ENCODE results near the gene POLR2E.

DNA sequence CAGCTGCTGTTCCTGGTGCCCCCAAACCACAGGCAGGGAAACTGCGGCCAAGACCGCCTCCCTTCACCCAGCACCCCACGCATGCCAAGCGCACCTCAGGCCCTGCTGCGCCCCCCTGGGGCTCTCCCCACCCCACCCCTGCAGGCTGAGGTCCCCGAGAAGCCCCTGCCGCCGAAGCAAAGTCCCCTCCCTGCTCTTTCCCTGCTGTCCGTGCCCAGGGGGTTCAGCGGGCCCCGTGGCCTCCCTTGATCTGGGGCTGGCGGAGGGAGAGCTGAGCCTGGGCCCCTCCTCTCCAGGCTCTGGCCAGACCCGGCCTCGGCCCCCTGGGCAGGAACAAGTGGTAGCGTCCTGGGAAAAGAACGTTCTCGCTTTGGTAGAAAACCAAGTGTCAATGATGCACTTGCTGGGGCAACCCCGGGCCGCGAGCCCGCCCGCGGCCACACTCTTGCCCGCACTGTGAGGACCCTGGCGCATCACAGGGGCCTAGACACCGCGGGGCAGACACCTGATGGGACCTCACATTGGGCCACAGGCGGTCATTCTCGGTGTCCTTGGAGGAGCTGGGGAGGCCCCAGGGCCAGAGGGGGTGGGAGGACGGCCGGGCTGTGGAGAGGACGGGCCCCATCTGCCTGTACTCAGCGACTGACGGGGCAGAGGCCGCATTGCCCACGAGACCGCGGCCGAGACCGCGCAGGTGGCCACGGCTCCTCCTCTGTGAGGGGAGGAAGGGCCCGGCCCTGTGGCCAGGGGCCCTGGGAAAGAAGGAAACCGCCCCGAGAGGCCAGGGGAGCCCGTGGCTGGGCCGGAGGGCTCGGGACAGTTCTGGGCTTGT lies 37.6 kb upstream of the POLR2E start:
- TF ChIP-seq, protein P1, sequence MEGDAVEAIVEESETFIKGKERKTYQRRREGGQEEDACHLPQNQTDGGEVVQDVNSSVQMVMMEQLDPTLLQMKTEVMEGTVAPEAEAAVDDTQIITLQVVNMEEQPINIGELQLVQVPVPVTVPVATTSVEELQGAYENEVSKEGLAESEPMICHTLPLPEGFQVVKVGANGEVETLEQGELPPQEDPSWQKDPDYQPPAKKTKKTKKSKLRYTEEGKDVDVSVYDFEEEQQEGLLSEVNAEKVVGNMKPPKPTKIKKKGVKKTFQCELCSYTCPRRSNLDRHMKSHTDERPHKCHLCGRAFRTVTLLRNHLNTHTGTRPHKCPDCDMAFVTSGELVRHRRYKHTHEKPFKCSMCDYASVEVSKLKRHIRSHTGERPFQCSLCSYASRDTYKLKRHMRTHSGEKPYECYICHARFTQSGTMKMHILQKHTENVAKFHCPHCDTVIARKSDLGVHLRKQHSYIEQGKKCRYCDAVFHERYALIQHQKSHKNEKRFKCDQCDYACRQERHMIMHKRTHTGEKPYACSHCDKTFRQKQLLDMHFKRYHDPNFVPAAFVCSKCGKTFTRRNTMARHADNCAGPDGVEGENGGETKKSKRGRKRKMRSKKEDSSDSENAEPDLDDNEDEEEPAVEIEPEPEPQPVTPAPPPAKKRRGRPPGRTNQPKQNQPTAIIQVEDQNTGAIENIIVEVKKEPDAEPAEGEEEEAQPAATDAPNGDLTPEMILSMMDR (conservative IDR thresholded peaks at IDR 0.05; ENCODE audit: low read length) = no peak
- TF ChIP-seq EZH2phosphoT487 (IDR thresholded peaks at IDR 0.05; ENCODE audit: borderline replicate concordance) = no peak

All from Loucy (cell line).